ENCODE measurements around the gene SCO2.

- TF ChIP-seq CTCF (IDR thresholded peaks at IDR 0.05): no peak
- no peak for TF ChIP-seq POLR2A (IDR thresholded peaks at IDR 0.05)
Observed at GRCh38 chr22:50547263-50547985, 22.0 kb upstream of the SCO2 start.
